Thoracic aorta (tissue), 2 donors: ENCODE results near the gene RABEP2. TPM values are rescaled to one million over a fixed set of nuclear protein-coding genes. Genes with fewer than 3 reads are reported as not detected.

ENCODE experiments used
- total RNA-seq, 2 donors: library from RNA; depleted of rRNA; stranded (reverse); fragments of >200 nt; gene quantifications; one replicate each; pipeline versions ENCODE4 v1.1.0 to v1.2.3, GENCODE V29; 2016

RABEP2 gene
- total RNA-seq, 2 donors from 2014 or later, result 18.3 to 62.0 TPM

Other genes starting within 250 kb of the RABEP2 start
- gene EIF3C, start 213.8 kb downstream of the RABEP2 start, total RNA-seq, result 100 to 1,000 TPM; 167 to 206 TPM
- 1 to 10 TPM; 3.0 to 8.4 TPM for gene NPIPB9, start 173.5 kb downstream of the RABEP2 start, total RNA-seq
- 10 to 100 TPM; 79.9 to 84.3 TPM for gene ATXN2L, start 102.2 kb downstream of the RABEP2 start, total RNA-seq
- gene TUFM, start 78.9 kb downstream of the RABEP2 start, total RNA-seq, result 10 to 100 TPM; 48.9 to 50.2 TPM
- 10 to 100 TPM; 32.5 to 45.1 TPM for gene SH2B1, start 61.4 kb downstream of the RABEP2 start, total RNA-seq
- gene ATP2A1, start 46.8 kb downstream of the RABEP2 start, total RNA-seq, result under 1 TPM; 0.41 to 0.42 TPM
- not detected for gene CD19, start 6.7 kb upstream of the RABEP2 start, total RNA-seq
- gene NFATC2IP, start 25.7 kb upstream of the RABEP2 start, total RNA-seq, result 10 to 100 TPM; 38.4 to 45.5 TPM
- gene SPNS1, start 49.5 kb upstream of the RABEP2 start, total RNA-seq, result 10 to 100 TPM; 21.9 to 36.6 TPM
- 10 to 100 TPM; 15.3 to 28.6 TPM for gene LAT, start 59.8 kb upstream of the RABEP2 start, total RNA-seq